Smooth muscle cell (in vitro differentiated cells): ENCODE measurements around the gene PPP1CC. TPM values are rescaled to one million over a fixed set of nuclear protein-coding genes. Genes with fewer than 3 reads are reported as not detected.

Experiments used
- DNase-seq: peaks from one replicate; lab custom pipeline; 2025; ENCODE audit not compliant: unreplicated experiment; lab: John Stamatoyannopoulos, UW
- H2AFZ ChIP-seq: fragments of 200-600 bp; sonication (generic); 2 replicates; pipeline ENCODE4 v1.6.0; 2016; ENCODE audit warnings: antibody characterized with exemption, low read depth, mild to moderate bottlenecking
- H3F3A ChIP-seq: fragments of 200-600 bp; sonication (generic); 2 replicates; pipeline ENCODE4 v1.6.0; 2017; ENCODE audit warnings: antibody characterized with exemption, low read depth
- H3K27ac ChIP-seq: fragments of 200-600 bp; sonication (generic); 2 replicates; pipeline ENCODE4 v1.5.1; 2016; ENCODE audit warnings: low read depth, mild to moderate bottlenecking
- H3K27me3 ChIP-seq: fragments of 200-600 bp; sonication (generic); 2 replicates; pipeline ENCODE4 v1.6.1; 2016; ENCODE audit warnings: low read depth, mild to moderate bottlenecking
- H3K36me3 ChIP-seq: fragments of 200-600 bp; sonication (generic); 2 replicates; pipeline ENCODE4 v1.5.1; 2016; ENCODE audit warnings: low read depth
- H3K4me1 ChIP-seq: fragments of 200-600 bp; sonication (generic); 2 replicates; pipeline ENCODE4 v1.5.1; 2016; ENCODE audit warnings: low read depth
- H3K4me2 ChIP-seq: fragments of 200-600 bp; sonication (generic); 2 replicates; pipeline ENCODE4 v1.6.0; 2016; ENCODE audit warnings: mild to moderate bottlenecking
- H3K4me3 ChIP-seq: fragments of 200-600 bp; sonication (generic); 2 replicates; pipeline ENCODE4 v1.5.1; 2016; ENCODE audit warnings: mild to moderate bottlenecking
- H3K79me2 ChIP-seq: fragments of 200-600 bp; sonication (generic); 2 replicates; pipeline ENCODE4 v1.6.0; 2016; ENCODE audit warnings: low read depth, mild to moderate bottlenecking
- H3K9ac ChIP-seq: fragments of 200-600 bp; sonication (generic); 2 replicates; pipeline ENCODE4 v1.6.0; 2016; ENCODE audit warnings: low read depth
- H3K9me3 ChIP-seq: fragments of 200-600 bp; sonication (generic); replicated peaks from 2 replicates; pipeline ENCODE4 v1.5.1; 2016; ENCODE audit warnings: low read depth
- H4K20me1 ChIP-seq: fragments of 200-600 bp; sonication (generic); 2 replicates; pipeline ENCODE4 v1.6.0; 2016; ENCODE audit warnings: low read depth
- WGBS: methylation state at CpG from one replicate; pipeline ENCODE4 v1.1.7; 2016; ENCODE audit warnings: low lambda C conversion rate; 5-methylcytosine and 5-hydroxymethylcytosine counted together
- polyA plus RNA-seq: library from polyadenylated mRNA; unstranded; fragments of >200 nt; fragmentation: Nextera tagmentation; extraction: Ambion mirVana; gene quantifications from 2 replicates; pipeline ENCODE4 v1.2.1, GENCODE V29; 2016
- total RNA-seq: library from RNA; depleted of rRNA; stranded (reverse); fragments of >200 nt; gene quantifications from 2 replicates; pipeline ENCODE4 v1.2.3, GENCODE V29; 2014
- TF ChIP-seq, protein P1 (sequence below): fragments of 200-600 bp; sonication (generic); IDR thresholded peaks from 2 replicates; pipeline ENCODE4 v1.5.1; 2017; ENCODE audit warnings: borderline replicate concordance, mild to moderate bottlenecking, antibody characterized with exemption; ENCODE audit not compliant: insufficient read depth, poor library complexity, severe bottlenecking

Gene PPP1CC
- total and polyA plus RNA-seq, 2 experiments from 2014 or later, result 34.9 to 105 TPM

DNA sequence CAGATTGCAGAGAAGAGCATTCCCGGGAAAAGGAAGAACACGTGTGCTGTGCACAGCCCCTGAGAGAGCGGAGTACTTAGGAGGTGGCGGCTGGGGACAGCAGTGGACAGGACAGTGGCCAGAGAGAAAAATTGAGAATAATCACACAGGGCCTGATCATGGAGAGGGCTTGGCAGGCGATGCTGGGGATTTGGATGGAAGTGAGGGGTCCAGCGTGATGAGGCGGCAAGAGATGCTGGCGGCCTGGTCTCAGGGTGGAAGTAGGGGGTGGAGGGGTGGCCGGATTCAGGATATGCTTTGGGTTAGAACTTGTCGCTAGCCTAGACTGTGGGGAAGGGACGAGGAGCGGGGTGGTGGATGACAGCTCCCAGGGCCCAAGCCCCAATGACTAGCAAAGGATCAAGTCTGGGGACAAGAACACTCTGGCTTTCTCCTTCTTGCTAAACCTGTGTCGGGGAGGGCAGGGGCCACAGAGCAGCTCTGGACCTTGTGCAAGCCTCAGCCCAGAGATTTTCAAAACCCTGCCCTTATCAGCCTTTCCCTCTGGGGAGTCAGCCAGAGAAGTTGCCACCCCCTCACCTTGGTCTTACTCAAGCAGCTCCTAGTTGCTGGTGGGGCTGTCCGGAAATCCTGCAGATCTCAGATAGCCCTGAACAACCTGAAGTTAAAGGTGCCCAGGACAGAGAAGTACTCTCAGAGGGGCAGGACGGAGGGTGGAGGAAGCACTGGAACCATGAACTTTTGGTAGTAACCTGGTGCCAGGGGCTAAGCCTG, 55.1 kb downstream of the PPP1CC start:
- Histone ChIP-seq H3K4me2 (no peak overlapping the region), H3K4me1 (peaks cover 9% of the 10 kb centered on the region), H3K27ac (no peak overlapping the region), H3F3A (no peaks in the 10 kb centered on the region), H3K4me3 (peak overlapping the region; percentile 67), H3K9me3 (no peaks in the 10 kb centered on the region), H4K20me1 (no peaks in the 10 kb centered on the region), H3K79me2 (no peaks in the 10 kb centered on the region), H2AFZ (no peak overlapping the region), H3K36me3 (no peaks in the 10 kb centered on the region), H3K27me3 (no peaks in the 10 kb centered on the region), H3K9ac (no peak overlapping the region)
- TF ChIP-seq, protein P1, sequence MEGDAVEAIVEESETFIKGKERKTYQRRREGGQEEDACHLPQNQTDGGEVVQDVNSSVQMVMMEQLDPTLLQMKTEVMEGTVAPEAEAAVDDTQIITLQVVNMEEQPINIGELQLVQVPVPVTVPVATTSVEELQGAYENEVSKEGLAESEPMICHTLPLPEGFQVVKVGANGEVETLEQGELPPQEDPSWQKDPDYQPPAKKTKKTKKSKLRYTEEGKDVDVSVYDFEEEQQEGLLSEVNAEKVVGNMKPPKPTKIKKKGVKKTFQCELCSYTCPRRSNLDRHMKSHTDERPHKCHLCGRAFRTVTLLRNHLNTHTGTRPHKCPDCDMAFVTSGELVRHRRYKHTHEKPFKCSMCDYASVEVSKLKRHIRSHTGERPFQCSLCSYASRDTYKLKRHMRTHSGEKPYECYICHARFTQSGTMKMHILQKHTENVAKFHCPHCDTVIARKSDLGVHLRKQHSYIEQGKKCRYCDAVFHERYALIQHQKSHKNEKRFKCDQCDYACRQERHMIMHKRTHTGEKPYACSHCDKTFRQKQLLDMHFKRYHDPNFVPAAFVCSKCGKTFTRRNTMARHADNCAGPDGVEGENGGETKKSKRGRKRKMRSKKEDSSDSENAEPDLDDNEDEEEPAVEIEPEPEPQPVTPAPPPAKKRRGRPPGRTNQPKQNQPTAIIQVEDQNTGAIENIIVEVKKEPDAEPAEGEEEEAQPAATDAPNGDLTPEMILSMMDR, result no peak
- DNase-seq, result no peak
- WGBS, result 97% methylated on average over 15 of the region's 15 CpGs

DNA sequence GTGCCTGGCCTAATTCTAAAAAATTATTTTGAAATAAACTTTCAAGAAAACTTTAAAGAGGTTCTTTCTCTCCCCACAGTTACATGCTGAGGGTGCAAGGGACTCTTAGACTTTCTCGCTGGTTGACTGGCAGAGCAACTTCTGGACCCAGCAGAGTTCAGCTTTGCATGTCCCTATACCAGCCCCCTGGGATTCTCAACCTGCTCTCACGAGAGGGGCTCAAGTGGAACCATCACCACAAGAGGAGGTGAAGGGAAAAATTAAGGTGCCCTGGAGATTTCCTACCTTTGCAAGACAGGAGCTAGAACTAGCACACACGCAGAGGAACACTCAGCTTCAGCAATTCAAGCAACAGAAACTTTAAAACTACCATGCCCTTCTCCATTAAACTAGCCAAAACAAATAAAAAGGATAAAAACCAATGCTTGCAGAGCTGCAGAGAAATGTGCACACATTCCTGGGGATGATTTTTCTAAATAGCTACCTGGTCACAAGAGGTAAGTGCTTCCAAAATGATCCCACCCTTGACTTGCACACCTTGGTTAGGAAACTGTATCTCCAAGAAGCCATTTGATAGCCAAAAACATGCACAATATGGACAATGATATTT, 56.3 kb downstream of the PPP1CC start:
- H4K20me1 ChIP-seq, result no peaks in the 10 kb centered on the region
- no peak for DNase-seq
- no peaks in the 10 kb centered on the region for H3K79me2 ChIP-seq
- WGBS, result 93% methylated on average over 3 of the region's 3 CpGs
- TF ChIP-seq, protein P1, result no peak
- H3K4me1 ChIP-seq, result peaks cover 9% of the 10 kb centered on the region
- no peak overlapping the region for H3K4me2 ChIP-seq
- H2AFZ ChIP-seq, result no peak overlapping the region
- no peak overlapping the region for H3K9ac ChIP-seq
- no peaks in the 10 kb centered on the region for H3F3A ChIP-seq
- no peak overlapping the region for H3K27ac ChIP-seq
- H3K4me3 ChIP-seq, result no peak overlapping the region
- H3K36me3 ChIP-seq, result no peaks in the 10 kb centered on the region
- H3K27me3 ChIP-seq, result no peaks in the 10 kb centered on the region
- no peaks in the 10 kb centered on the region for H3K9me3 ChIP-seq

DNA sequence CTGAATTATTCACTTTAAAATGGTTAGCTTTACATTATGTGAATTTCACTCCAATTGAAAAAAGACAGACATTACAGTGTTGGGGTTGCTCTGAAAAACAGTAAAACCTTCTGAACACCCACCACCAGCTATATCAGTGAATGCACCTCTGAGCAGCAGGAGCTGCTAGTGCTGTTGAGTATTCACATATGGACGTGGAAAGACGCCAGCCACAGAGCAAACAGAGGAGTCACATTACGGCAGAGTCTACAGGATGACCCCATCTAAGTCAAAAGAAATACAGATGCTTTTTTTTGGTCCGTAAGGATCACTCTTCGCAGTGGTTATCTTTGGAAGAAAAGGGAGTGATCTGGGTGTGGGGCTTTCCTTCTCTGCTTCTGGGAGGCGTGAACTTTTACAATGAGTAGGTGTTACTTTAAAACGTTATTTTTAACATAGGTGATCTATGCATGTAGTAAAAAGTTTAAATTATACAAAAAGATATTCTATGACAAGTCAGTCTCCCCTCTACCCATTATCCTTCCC, 58.3 kb downstream of the PPP1CC start:
- Histone ChIP-seq H2AFZ (no peak overlapping the region), H4K20me1 (no peaks in the 10 kb centered on the region), H3K9ac (no peak overlapping the region), H3K36me3 (no peaks in the 10 kb centered on the region), H3K27ac (no peak overlapping the region), H3K79me2 (no peaks in the 10 kb centered on the region), H3K4me2 (no peak overlapping the region), H3K27me3 (no peaks in the 10 kb centered on the region), H3K4me1 (peaks cover 2% of the 10 kb centered on the region), H3K9me3 (no peaks in the 10 kb centered on the region), H3K4me3 (no peak overlapping the region), H3F3A (no peaks in the 10 kb centered on the region)
- 80% methylated on average over 7 of the region's 7 CpGs for WGBS
- TF ChIP-seq, protein P1, result no peak
- no peak for DNase-seq
